GM19023 (cell line): ENCODE measurements around the gene PLET1.

Experiments used
- ATAC-seq: cut with Tn5 transposase; IDR thresholded peaks from one replicate; pipeline ENCODE4 v1.9.1; 2021; ENCODE audit warnings: mild to moderate bottlenecking, moderate library complexity; ENCODE audit not compliant: unreplicated experiment

PLET1 gene, protein sequence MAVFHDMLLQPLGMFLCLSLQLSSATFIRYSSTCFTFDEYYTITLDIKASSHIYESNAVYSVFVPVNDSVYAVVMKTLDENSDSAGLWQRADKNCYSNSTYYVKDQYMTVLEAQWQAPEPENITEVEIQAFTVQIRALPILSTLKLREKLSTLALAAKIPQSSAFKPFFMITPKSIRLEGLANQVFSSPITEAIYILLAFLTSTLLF

GRCh38 chr11:112260490-112260889, at the start of gene PLET1:
TSS of gene PLET1 (minus strand) at chr11:112260860. CDS start at chr11:112260589, 271 bp downstream.
- ATAC-seq: no peak

- no peak for ATAC-seq
Measured at GRCh38 chr11:112310419-112310818, 49.8 kb upstream of the PLET1 start.

GRCh38 chr11:112308651-112309050, 48.0 kb upstream of the PLET1 start:
- no peak for ATAC-seq

DNA sequence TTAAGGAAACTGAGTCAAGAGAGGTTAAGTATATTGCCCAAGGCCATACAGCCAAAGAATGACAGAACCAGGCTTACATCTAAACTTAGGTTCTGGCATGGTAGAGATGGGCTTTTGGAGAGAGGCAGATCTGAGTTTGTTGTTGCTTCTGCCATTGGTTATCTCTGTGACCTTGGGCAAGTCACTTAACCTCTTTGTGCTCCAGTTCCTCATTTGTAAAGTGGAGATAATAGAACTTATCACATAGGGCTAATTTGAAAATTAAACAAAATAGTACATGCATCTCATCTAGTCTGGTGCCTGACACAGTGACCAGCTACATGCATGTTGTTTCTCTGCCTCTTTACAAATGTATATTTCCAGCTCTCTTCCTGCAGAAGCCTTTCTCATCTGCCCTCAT, 47.0 kb upstream of the PLET1 start:
- ATAC-seq: no peak

DNA sequence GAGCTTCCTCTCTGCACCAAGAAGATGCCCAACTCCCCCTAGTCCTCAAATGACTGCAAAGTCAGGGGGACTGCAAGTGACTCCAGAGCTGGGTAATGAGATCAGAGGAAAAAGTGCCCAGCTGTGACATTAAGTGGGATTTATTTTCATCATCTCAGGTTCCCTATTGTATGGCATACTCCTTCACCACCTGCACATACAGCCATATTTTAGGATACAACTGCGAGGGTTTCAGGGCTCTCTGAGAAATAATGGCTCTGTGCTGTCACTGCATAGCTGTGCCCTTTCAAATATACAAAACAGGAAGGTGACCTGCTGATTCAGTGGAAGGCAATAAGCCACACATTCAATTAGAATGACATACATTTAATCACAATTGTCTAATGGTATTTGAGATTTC, 45.6 kb upstream of the PLET1 start:
- ATAC-seq: no peak

DNA sequence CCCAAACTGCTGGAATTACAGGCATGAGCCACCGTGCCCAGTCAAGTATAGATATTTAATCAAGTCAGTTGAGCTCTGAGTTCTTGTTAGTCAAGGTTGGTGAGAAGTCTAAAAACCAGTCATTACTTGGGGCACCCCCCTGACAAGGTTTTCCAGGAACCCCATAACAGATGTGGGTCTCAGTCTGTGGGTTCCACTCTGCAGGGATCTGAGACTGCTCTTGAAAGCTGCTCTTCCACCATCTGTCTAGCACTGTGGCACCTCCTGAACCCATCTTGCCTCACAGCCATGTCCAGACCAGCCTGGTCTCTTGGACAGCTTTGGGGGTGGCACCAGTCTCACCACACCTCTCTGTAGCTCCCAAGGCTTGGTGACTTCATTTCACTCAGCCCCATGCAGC, 44.3 kb upstream of the PLET1 start:
- no peak for ATAC-seq

DNA sequence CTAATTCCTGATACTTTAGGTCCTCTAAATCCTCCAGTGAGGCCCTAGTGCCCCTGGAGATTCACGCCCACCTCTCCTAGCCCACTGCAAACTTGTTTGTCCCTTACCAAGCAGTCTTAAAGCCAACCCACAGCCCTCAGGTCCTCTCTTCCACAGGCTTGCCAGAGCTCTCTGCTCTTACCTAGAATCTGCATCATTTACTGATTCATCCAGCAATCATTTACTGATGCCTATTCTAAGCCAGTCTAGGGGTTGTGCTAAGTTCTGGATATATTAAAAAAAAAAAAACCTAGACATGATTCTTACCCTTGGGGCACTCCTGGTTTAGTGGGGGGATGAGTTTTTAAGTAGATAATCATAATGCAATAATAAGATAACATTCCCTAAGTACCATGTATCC, 43.0 kb upstream of the PLET1 start:
- ATAC-seq: no peak

GRCh38 chr11:112302226-112302868, 41.7 kb upstream of the PLET1 start:
- ATAC-seq: no peak

DNA sequence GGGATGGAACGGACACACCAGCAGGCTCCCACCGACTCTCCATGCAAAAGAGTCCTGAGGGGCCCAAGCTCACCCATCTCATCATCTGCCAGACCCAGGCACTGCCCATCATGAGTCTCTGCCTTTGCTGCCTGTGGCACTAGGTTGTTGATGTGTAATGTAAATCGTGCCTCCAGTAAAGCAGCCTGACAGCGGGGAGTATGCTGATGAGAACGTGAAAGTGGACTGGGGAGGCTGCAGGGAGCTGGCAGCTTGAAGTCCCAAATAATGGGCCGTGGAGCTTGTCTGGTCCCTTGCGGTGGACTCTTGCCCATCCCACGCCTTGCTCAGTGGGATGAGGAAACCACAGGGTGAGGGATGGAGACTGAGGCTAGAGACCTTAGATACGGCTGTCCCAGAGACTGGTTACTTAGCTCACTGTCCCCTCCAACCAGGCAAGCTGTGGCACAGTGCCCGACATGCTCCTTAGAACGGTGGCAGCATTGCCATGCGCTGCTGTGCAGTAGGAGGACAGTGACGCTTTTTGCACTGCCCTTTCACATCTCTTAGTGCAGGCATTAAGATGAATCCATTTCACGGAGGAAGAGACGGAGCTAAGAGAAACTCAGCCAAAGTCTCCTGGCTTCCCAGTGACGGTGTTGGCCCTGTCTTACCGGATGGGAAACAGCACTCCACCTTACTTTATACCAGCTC, 39.6 kb upstream of the PLET1 start:
- no peak for ATAC-seq

DNA sequence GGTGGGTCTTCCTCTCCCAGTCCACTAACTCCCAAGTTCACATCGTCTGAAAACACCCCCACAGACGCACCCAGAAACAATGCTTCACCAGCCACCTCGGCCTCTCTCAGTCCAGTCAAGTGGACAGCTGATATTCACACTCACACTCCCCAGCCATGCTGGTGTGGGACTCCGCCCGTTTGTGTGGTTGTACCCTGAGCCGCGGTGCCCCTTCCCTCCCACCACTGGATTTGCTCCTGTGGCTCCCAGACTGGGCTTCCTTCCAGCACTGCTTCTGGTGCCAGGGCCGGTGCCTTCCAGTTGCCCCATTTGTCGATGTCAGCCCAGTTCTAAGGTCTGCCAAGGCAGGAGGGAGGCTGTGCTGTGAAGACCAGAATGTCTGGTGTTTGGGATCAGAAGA, 37.9 kb upstream of the PLET1 start:
- ATAC-seq: no peak

GRCh38 chr11:112297248-112297866, 36.7 kb upstream of the PLET1 start:
- ATAC-seq: no peak

DNA sequence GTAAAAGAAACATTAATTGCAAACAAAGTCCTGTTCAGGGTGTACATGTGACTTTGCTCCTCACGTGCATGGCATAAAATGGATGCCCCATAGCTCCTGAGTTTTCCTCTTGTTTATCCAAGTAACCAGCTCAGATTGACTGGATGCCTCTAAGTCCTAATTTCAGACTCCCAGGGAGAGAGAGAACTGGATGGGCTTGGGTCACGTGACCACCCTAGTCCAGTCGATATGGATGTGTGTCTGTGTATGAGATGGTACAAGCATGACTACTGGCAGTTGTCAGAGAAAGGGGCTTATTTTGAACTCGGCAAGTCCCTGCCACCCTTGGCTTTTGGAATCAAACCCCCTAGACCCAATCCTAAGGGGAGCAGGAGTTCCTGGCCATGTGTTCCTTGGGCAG, 35.4 kb upstream of the PLET1 start:
- no peak for ATAC-seq

DNA sequence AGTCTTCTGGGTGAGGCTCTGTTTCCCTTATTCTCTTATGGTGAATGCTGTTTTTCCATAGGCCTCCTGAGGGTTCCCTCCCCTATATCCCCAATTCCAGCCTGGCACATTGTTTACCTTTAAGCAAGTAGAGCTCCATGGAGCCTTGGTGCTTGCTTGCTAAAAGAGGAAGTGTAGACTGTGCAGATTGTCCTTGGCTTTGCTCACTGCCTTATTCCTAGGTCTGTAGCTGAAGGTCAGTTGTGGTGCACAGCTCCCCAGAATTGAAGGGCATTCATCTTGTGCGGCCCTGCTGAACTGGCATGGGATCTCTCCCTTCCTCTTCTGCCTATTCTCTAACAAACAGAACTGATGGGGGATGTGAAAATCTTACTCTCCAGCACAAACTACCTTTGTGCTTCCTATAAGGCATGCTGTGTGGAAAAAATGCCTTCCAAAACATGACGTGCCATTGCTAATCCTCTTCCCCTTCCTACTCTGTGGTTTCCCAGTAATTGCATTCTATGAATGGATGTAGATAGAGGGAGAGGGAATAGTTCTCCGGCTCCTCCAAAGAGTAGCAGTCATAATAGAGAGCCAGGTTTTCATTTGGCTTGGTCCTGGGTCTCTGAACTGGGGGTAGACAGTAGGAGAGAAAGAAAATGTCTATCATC, 34.2 kb upstream of the PLET1 start:
- ATAC-seq: no peak

GRCh38 chr11:112293614-112294013, 33.0 kb upstream of the PLET1 start:
- ATAC-seq: no peak

GRCh38 chr11:112292785-112293407, 32.2 kb upstream of the PLET1 start:
- no peak for ATAC-seq

DNA sequence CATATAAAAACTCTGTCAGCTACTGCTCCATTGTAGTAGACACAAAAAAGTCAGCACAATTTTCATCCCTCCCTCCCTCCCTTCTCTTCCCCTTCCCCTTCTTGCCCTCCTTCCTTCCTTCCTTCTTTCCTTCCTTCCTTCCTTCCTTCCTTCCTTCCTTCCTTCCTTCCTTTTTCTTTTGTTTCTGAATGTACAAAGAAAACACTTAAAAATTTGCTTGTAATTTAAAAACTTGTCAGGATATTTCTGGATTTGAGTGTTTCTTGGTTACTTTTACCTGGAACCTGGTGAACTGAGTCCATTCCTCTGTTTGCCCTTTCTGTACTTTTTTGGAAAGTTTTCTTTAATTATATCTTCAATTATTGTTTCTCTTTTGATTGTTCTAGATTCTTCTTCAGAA, 31.5 kb upstream of the PLET1 start:
- no peak for ATAC-seq

DNA sequence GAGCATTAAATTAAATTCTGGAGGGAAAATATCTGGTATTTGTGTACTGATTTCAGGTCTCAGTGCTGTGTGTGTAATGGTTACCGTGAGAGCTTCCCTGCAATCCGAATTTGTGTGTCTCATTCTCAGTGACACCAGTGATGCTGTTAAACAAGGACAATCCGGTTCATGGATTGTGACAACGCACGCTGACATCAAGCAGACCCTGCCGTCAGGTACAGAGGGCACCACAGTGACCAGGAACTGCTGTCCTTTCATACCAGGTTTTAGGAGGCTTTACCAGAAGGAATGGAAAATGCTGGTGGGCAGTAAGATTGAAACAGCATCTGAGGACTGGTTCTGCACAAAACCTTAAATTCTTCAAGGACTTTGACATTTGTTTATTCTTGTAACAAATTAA, 30.5 kb upstream of the PLET1 start:
- no peak for ATAC-seq

DNA sequence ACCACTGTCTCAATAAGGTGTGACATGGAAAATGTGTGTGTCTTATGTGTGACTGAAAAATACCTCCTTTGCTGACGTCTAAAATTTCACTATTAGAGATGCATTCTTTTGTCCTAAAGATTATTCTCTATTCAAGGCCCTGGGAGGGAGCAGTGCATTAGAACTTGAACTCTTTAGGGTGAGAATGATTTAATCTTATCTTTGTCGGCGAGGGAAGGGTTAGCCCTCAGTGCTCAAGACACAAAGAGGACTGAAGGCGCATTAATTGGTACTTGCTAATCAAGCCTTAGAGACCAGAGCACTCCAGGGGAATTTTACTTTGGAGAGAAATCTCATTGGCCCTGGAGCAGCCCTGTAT, 29.8 kb upstream of the PLET1 start:
- ATAC-seq: no peak

- peak; percentile 97 for ATAC-seq
Measured at GRCh38 chr11:112289588-112290492, 29.2 kb upstream of the PLET1 start.

GRCh38 chr11:112288021-112288420, 27.4 kb upstream of the PLET1 start:
- no peak for ATAC-seq
